Endothelial cell of umbilical vein (primary cell): ENCODE results near the gene MLH1. TPM values are rescaled to one million over a fixed set of nuclear protein-coding genes. Genes with fewer than 3 reads are reported as not detected.

Experiments used
- BruUV-seq: library from RNA; stranded (reverse); fragments of 400-500 nt; replicated peaks from 2 replicates; lab custom pipeline; 2021; lab: Mats Ljungman, UMichigan
- CTCF ChIA-PET: fragments of 300-600, 350-600 bp; sonication (Branson Sonifier 250); formaldehyde crosslinking; loops from one replicate; lab custom pipeline; 2021; ENCODE audit warnings: antibody characterized with exemption, inconsistent platforms; lab: Charles Lee
- POLR2A ChIA-PET: fragments of 300-600, 350-600 bp; sonication (Branson Sonifier 250); formaldehyde crosslinking; loops from one replicate; lab custom pipeline; 2021; ENCODE audit warnings: antibody characterized with exemption, inconsistent platforms; lab: Charles Lee
- DNase-seq: peaks from one replicate; pipeline ENCODE4 v3.0.0-alpha.2; 2011; ENCODE audit warnings: low read depth, low spot score
- FAIRE-seq: peaks from 2 replicates; lab custom pipeline; 2011; peaks lifted over from hg19 to GRCh38; lab: Jason Lieb, UNC
- H2AFZ ChIP-seq: 2 replicates; pipeline ENCODE4 v1.6.0; 2012; ENCODE audit warnings: low read depth, low read length, control low read depth, inconsistent platforms
- H3K27ac ChIP-seq: 2 replicates; pipeline ENCODE4 v1.5.1; 2011; ENCODE audit warnings: low read depth, mild to moderate bottlenecking, control low read depth, low read length, moderate library complexity; ENCODE audit not compliant: insufficient read depth
- H3K27me3 ChIP-seq, 2 experiments: 2 replicates each; pipeline versions ENCODE4 v1.6.0 to v1.6.1; 2011; ENCODE audit warnings: low read length in 2 of 2, mixed read lengths in 1 of 2; ENCODE audit not compliant: control insufficient read depth in 2 of 2, insufficient read depth in 2 of 2
- H3K36me3 ChIP-seq, 2 experiments: 2 replicates in 1 of 2; 3 replicates in 1 of 2; pipeline ENCODE4 v1.5.1; 2011; ENCODE audit warnings: low read length in 2 of 2, mild to moderate bottlenecking in 1 of 2, moderate library complexity in 1 of 2; ENCODE audit not compliant: control insufficient read depth in 2 of 2, insufficient read depth in 2 of 2; ENCODE audit errors: extremely low read depth in 1 of 2
- H3K4me1 ChIP-seq: 3 replicates; pipeline ENCODE4 v1.5.1; 2011; ENCODE audit warnings: mild to moderate bottlenecking, low read length; ENCODE audit not compliant: control insufficient read depth, insufficient read depth; ENCODE audit errors: extremely low read depth
- H3K4me2 ChIP-seq: 2 replicates; pipeline ENCODE4 v1.6.1; 2011; ENCODE audit warnings: low read length, control low read depth, mixed read lengths; ENCODE audit not compliant: insufficient read depth
- H3K4me3 ChIP-seq, 3 experiments: fragments of 200-600 bp in 1 of 3; sonication (generic), shearing (Covaris generic) in 1 of 3; replicated peaks in 1 of 3; 2 replicates each; pipeline ENCODE4 v1.5.1; 2011 to 2016; ENCODE audit warnings: control low read depth in 3 of 3, low read length in 3 of 3, mild to moderate bottlenecking in 2 of 3, inconsistent platforms in 1 of 3, low read depth in 1 of 3, moderate library complexity in 1 of 3; ENCODE audit not compliant: insufficient read depth in 1 of 3
- H3K79me2 ChIP-seq: 2 replicates; pipeline ENCODE4 v1.6.0; 2012; ENCODE audit warnings: low read length, inconsistent platforms; ENCODE audit not compliant: control insufficient read depth, insufficient read depth
- H3K9ac ChIP-seq: replicated peaks from 2 replicates; pipeline ENCODE3; 2011; ENCODE audit warnings: low read length, control low read depth; ENCODE audit not compliant: insufficient read depth; ENCODE audit errors: extremely low read depth
- H3K9me1 ChIP-seq: replicated peaks from 3 replicates; pipeline ENCODE4 v1.6.0; 2011; ENCODE audit warnings: mild to moderate bottlenecking, low read length; ENCODE audit not compliant: control insufficient read depth, insufficient read depth; ENCODE audit errors: extremely low read depth
- H3K9me3 ChIP-seq: replicated peaks from 2 replicates; pipeline ENCODE4 v1.5.1; 2012; ENCODE audit warnings: low read length, inconsistent platforms; ENCODE audit not compliant: control insufficient read depth, insufficient read depth
- H4K20me1 ChIP-seq: replicated peaks from 2 replicates; pipeline ENCODE3; 2011; ENCODE audit warnings: mild to moderate bottlenecking, low read length; ENCODE audit not compliant: control insufficient read depth, insufficient read depth; ENCODE audit errors: extremely low read depth
- EZH2 ChIP-seq: IDR thresholded peaks from 2 replicates; pipeline ENCODE4 v1.6.1; 2012; ENCODE audit warnings: borderline replicate concordance, low read depth, mild to moderate bottlenecking, moderate library complexity, low read length, inconsistent platforms; ENCODE audit not compliant: severe bottlenecking
- FOS ChIP-seq: IDR thresholded peaks from 2 replicates; pipeline ENCODE4 v1.6.1; 2011; ENCODE audit warnings: mild to moderate bottlenecking, low read length, moderate library complexity, borderline replicate concordance; ENCODE audit not compliant: insufficient read depth
- GATA2 ChIP-seq: IDR thresholded peaks from 2 replicates; pipeline ENCODE4 v1.7.0; 2011; ENCODE audit warnings: low read depth, mild to moderate bottlenecking, moderate library complexity, mixed read lengths, low read length; ENCODE audit not compliant: insufficient read length, insufficient read depth
- JUN ChIP-seq: IDR thresholded peaks from 2 replicates; pipeline ENCODE4 v1.6.1; 2011; ENCODE audit warnings: borderline replicate concordance, low read depth; ENCODE audit not compliant: insufficient read length, insufficient read depth
- MAX ChIP-seq: IDR thresholded peaks from 2 replicates; pipeline ENCODE4 v1.6.1; 2011; ENCODE audit not compliant: insufficient read depth, insufficient read length
- MYC ChIP-seq: IDR thresholded peaks from one replicate; pipeline ENCODE4 v1.6.1; 2011; ENCODE audit warnings: mild to moderate bottlenecking, low read depth, low read length
- POLR2A ChIP-seq: IDR thresholded peaks from 2 replicates; pipeline ENCODE4 v1.6.1; 2012; ENCODE audit warnings: low read depth, mild to moderate bottlenecking, control low read depth, low read length
- POLR2AphosphoS5 ChIP-seq: IDR thresholded peaks from 2 replicates; pipeline ENCODE4 v1.6.1; 2012; ENCODE audit warnings: low read depth, mild to moderate bottlenecking, control low read depth, low read length, moderate library complexity; ENCODE audit not compliant: insufficient read depth
- dilution Hi-C: fragments of 300-500 bp; cut with MboI; formaldehyde crosslinking; loops from one replicate; pipeline ENCODE4 v1.15.0; 2019; ENCODE audit warnings: low sequenced_read_pairs; ENCODE audit not compliant: extremely low pct_ligation_motif_present
- intact Hi-C: fragments of 100-400 bp; cut with micrococcal nuclease; formaldehyde crosslinking; loops from one replicate; pipeline ENCODE4 v1.10.0; 2022
- polyA plus RNA-seq, 4 experiments: library from polyadenylated mRNA; depleted of rRNA in 3 of 4; stranded (reverse) in 3 of 4; unstranded in 1 of 4; fragments of >200 nt; gene quantifications; 2 replicates each; pipeline versions ENCODE4 v1.2.1 to v1.2.3, GENCODE V29; 2011 to 2012; ENCODE audit warnings: missing spikeins in 1 of 4
- total RNA-seq: library from RNA; stranded (reverse); gene quantifications from 2 replicates; pipeline ENCODE4 v1.2.3, GENCODE V29; 2021
- TF ChIP-seq, protein P1 (sequence below), 2 donors: IDR thresholded peaks; 1 replicate in 1 of 2; 2 replicates in 1 of 2; pipeline ENCODE4 v1.5.1; 2011; ENCODE audit warnings: low read length in 2 of 2, mild to moderate bottlenecking in 2 of 2, moderate library complexity in 2 of 2, control low read depth in 1 of 2, inconsistent platforms in 1 of 2, low read depth in 1 of 2; ENCODE audit not compliant: insufficient read depth in 1 of 2; ENCODE audit errors: extremely low read depth in 1 of 2

Gene MLH1
- total and polyA plus RNA-seq, 2 donors (not counting 3 experiments of a cell fraction or from before 2014, with no cell fraction given), result 22.2 to 32.9 TPM

- H3K27ac ChIP-seq, result no peak overlapping the region
- H3K4me1 ChIP-seq, result no peaks in the 10 kb centered on the region
- no peaks in the 10 kb centered on the region for H4K20me1 ChIP-seq
- dilution Hi-C loops (no loop called here), intact Hi-C loops (loop anchor here (2.0 kb wide), 2 partner anchors 51 to 993 kb away; no protein-coding TSS in a partner anchor)
- POLR2A ChIA-PET, result interaction anchor here (0.6 kb wide), 1 partner anchor 10 kb away, joined by 3 read pairs; no protein-coding TSS in a partner anchor
- DNase-seq (no peak), FAIRE-seq (no peak)
- H3K36me3 ChIP-seq, result no peaks in the 10 kb centered on the region
- CTCF ChIA-PET, result interaction anchor here (0.7 to 3.9 kb wide), 14 partner anchors 10 to 994 kb away, joined by 3 to 71 read pairs (median 5); partner anchors contain the start of gene TRANK1
- H3K79me2 ChIP-seq, result no peaks in the 10 kb centered on the region
- no peak overlapping the region for H2AFZ ChIP-seq
- H3K4me2 ChIP-seq, result no peak overlapping the region
- H3K4me3 ChIP-seq, result no peak overlapping the region
- no TSS peak for BruUV-seq
- H3K9ac ChIP-seq, result no peak overlapping the region
- no peaks in the 10 kb centered on the region for H3K9me3 ChIP-seq
- H3K27me3 ChIP-seq, result peaks cover 0 to 2% of the 10 kb centered on the region in 2 experiments
- H3K9me1 ChIP-seq, result no peaks in the 10 kb centered on the region
- TF ChIP-seq MAX (no peak), GATA2 (no peak), POLR2AphosphoS5 (no peak), EZH2 (no peak), JUN (no peak), FOS (no peak), MYC (no peak), POLR2A (no peak)
- TF ChIP-seq, protein P1, sequence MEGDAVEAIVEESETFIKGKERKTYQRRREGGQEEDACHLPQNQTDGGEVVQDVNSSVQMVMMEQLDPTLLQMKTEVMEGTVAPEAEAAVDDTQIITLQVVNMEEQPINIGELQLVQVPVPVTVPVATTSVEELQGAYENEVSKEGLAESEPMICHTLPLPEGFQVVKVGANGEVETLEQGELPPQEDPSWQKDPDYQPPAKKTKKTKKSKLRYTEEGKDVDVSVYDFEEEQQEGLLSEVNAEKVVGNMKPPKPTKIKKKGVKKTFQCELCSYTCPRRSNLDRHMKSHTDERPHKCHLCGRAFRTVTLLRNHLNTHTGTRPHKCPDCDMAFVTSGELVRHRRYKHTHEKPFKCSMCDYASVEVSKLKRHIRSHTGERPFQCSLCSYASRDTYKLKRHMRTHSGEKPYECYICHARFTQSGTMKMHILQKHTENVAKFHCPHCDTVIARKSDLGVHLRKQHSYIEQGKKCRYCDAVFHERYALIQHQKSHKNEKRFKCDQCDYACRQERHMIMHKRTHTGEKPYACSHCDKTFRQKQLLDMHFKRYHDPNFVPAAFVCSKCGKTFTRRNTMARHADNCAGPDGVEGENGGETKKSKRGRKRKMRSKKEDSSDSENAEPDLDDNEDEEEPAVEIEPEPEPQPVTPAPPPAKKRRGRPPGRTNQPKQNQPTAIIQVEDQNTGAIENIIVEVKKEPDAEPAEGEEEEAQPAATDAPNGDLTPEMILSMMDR (IDR thresholded peaks at IDR 0.05; ENCODE audit: extremely low read depth in 1 of 2, insufficient read depth in 1 of 2, low read depth in 1 of 2, low read length in 2 of 2), result no peak
Measured at GRCh38 chr3:36959821-36960220, 33.5 kb upstream of the MLH1 start.
